HEK293 (cell line): ENCODE results near the gene SCN4A.
"Not testable (repeated sequence)": the region's sequence is repeated elsewhere in the genome, so short reads cannot be mapped to it uniquely, and the experiment has no call there.

Source experiments
- CTCF ChIA-PET: fragments of 350-600 bp; formaldehyde crosslinking; extraction: SDS; loops from one replicate; lab custom pipeline; 2021; ENCODE audit warnings: antibody characterized with exemption; lab: Yijun Ruan, JAX
- POLR2A ChIA-PET: fragments of 300-600 bp; formaldehyde crosslinking; extraction: SDS; loops from one replicate; lab custom pipeline; 2020; ENCODE audit warnings: antibody characterized with exemption, inconsistent platforms; lab: Yijun Ruan, JAX
- H3K27ac ChIP-seq: fragments of 200-500 bp; sonication (Bioruptor generic); 2 replicates; pipeline ENCODE4 v1.5.1; 2014; ENCODE audit warnings: low read depth, low read length, control low read depth, inconsistent platforms; ENCODE audit errors: extremely low read depth
- H3K36me3 ChIP-seq, 2 experiments: fragments of 200-500 bp in 1 of 2; sonication (Bioruptor generic) in 1 of 2; 1 replicate in 1 of 2; 2 replicates in 1 of 2; pipeline ENCODE4 v1.5.1; 2014 to 2017; ENCODE audit warnings: inconsistent platforms in 2 of 2, low read length in 2 of 2; ENCODE audit not compliant: control insufficient read depth in 2 of 2, insufficient read depth in 1 of 2
- H3K4me1 ChIP-seq: fragments of 200-500 bp; sonication (Bioruptor generic); 2 replicates; pipeline ENCODE4 v1.5.1; 2014; ENCODE audit warnings: mild to moderate bottlenecking, low read length, inconsistent platforms; ENCODE audit not compliant: control insufficient read depth, insufficient read depth
- H3K4me3 ChIP-seq: 2 replicates; pipeline ENCODE4 v1.5.1; 2011; ENCODE audit warnings: low read depth, mild to moderate bottlenecking, control low read depth, low read length, moderate library complexity
- H3K9me3 ChIP-seq: fragments of 200-500 bp; sonication (Bioruptor generic); 2 replicates; pipeline ENCODE4 v1.5.1; 2014; ENCODE audit warnings: low read depth, low read length, inconsistent platforms; ENCODE audit not compliant: control insufficient read depth, insufficient read depth
- BCL11B ChIP-seq: fragments of 450-650 bp; formaldehyde crosslinking; IDR thresholded peaks from 2 replicates; pipeline ENCODE4 v1.5.1; 2016; ENCODE audit warnings: low read depth, missing biosample characterization, missing genetic modification characterization
- GLI2 ChIP-seq: fragments of 450-650 bp; formaldehyde crosslinking; IDR thresholded peaks from 2 replicates; pipeline ENCODE4; 2017; ENCODE audit warnings: missing biosample characterization, missing genetic modification characterization, low read depth, borderline replicate concordance
- HOXA7 ChIP-seq: sonication (generic); formaldehyde crosslinking; IDR thresholded peaks from 2 replicates; pipeline ENCODE4 v1.8.1; 2022; ENCODE audit warnings: missing genetic modification reagents, borderline replicate concordance
- HOXD13 ChIP-seq: sonication (generic); formaldehyde crosslinking; IDR thresholded peaks from 2 replicates; pipeline ENCODE4 v1.8.0; 2022; ENCODE audit warnings: missing genetic modification reagents, borderline replicate concordance
- OVOL3 ChIP-seq: fragments of 450-650 bp; formaldehyde crosslinking; IDR thresholded peaks from 2 replicates; pipeline ENCODE4 v1.5.1; 2016; ENCODE audit warnings: missing biosample characterization, missing genetic modification characterization
- PRDM1 ChIP-seq: fragments of 450-650 bp; formaldehyde crosslinking; IDR thresholded peaks from 2 replicates; pipeline ENCODE4; 2016; ENCODE audit warnings: missing biosample characterization, missing genetic modification characterization
- SP7 ChIP-seq: fragments of 450-650 bp; formaldehyde crosslinking; IDR thresholded peaks from 2 replicates; pipeline ENCODE4 v1.5.1; 2016; ENCODE audit warnings: missing biosample characterization, missing genetic modification characterization
- TRIM28 ChIP-seq: IDR thresholded peaks from 2 replicates; pipeline ENCODE4 v1.6.1; 2011; ENCODE audit warnings: low read length, control low read depth, borderline replicate concordance
- YY1 ChIP-seq: fragments of 450-650 bp; formaldehyde crosslinking; IDR thresholded peaks from 2 replicates; pipeline ENCODE4 v1.5.1; 2018; ENCODE audit warnings: missing biosample characterization, missing genetic modification characterization
- ZBTB11 ChIP-seq: fragments of 450-650 bp; formaldehyde crosslinking; conservative IDR thresholded peaks from 2 replicates; pipeline ENCODE4 v1.5.1; 2016; ENCODE audit warnings: low read depth, missing biosample characterization, missing genetic modification characterization
- ZBTB26 ChIP-seq: fragments of 450-650 bp; formaldehyde crosslinking; optimal IDR thresholded peaks from 2 replicates; pipeline ENCODE3; 2016; ENCODE audit warnings: missing biosample characterization, mild to moderate bottlenecking, missing genetic modification characterization
- ZIC2 ChIP-seq: fragments of 450-650 bp; formaldehyde crosslinking; IDR thresholded peaks from 2 replicates; pipeline ENCODE4 v1.5.1; 2016; ENCODE audit warnings: missing biosample characterization, missing genetic modification characterization
- ZNF211 ChIP-seq: fragments of 450-650 bp; formaldehyde crosslinking; IDR thresholded peaks from 2 replicates; pipeline ENCODE4 v1.5.1; 2016; ENCODE audit warnings: low read depth, missing biosample characterization, missing genetic modification characterization
- ZNF274 ChIP-seq, 2 experiments: fragments of 200-500 bp in 1 of 2; fragments of 450-650 bp in 1 of 2; sonication (Bioruptor generic) in 1 of 2; formaldehyde crosslinking in 1 of 2; IDR thresholded peaks; 2 replicates each; pipeline versions ENCODE4 v1.5.1 to v1.6.1; 2014 to 2016; ENCODE audit warnings: borderline replicate concordance in 1 of 2, inconsistent platforms in 1 of 2, low read length in 1 of 2, missing biosample characterization in 1 of 2, missing genetic modification characterization in 1 of 2
- ZNF280D ChIP-seq: fragments of 450-650 bp; formaldehyde crosslinking; IDR thresholded peaks from 2 replicates; pipeline ENCODE4 v1.5.1; 2016; ENCODE audit warnings: missing biosample characterization, missing genetic modification characterization
- ZNF521 ChIP-seq: fragments of 450-650 bp; formaldehyde crosslinking; IDR thresholded peaks from 2 replicates; pipeline ENCODE4 v1.5.1; 2017; ENCODE audit warnings: missing biosample characterization, mild to moderate bottlenecking, missing genetic modification characterization
- ZNF549 ChIP-seq: fragments of 450-650 bp; IDR thresholded peaks from 2 replicates; pipeline ENCODE4 v1.5.1; 2018; ENCODE audit warnings: missing biosample characterization, missing genetic modification characterization, mild to moderate bottlenecking, inconsistent platforms, moderate library complexity
- ZNF561 ChIP-seq: fragments of 450-650 bp; IDR thresholded peaks from 2 replicates; pipeline ENCODE4 v1.5.1; 2018; ENCODE audit warnings: missing biosample characterization, missing genetic modification characterization, borderline replicate concordance
- ZNF629 ChIP-seq: fragments of 450-650 bp; formaldehyde crosslinking; IDR thresholded peaks from 2 replicates; pipeline ENCODE4 v1.5.1; 2017; ENCODE audit warnings: missing biosample characterization, missing genetic modification characterization
- ZNF707 ChIP-seq: fragments of 450-650 bp; formaldehyde crosslinking; IDR thresholded peaks from 2 replicates; pipeline ENCODE4 v1.5.1; 2016; ENCODE audit warnings: missing biosample characterization, missing genetic modification characterization
- ZSCAN16 ChIP-seq: fragments of 450-650 bp; formaldehyde crosslinking; IDR thresholded peaks from 2 replicates; pipeline ENCODE4 v1.5.1; 2016; ENCODE audit warnings: missing biosample characterization, missing genetic modification characterization

Gene SCN4A

GRCh38 chr17:63983320-63983719, 10.6 kb upstream of the SCN4A start:
- TF ChIP-seq HOXA7 (CRISPR knock-in tag) (no peak), YY1 (tag by site-specific recombination) (no peak), ZIC2 (tag by site-specific recombination) (0 out of 2 replicates have a peak, but pooled peaks have one; percentile 24), ZNF707 (no peak)
- no peak overlapping the region for H3K4me3 ChIP-seq
- ChIA-PET POLR2A (no interaction called here), CTCF (interaction anchor here (0.7 kb wide), 1 partner anchor 467 kb away, joined by 3 read pairs; no protein-coding TSS in a partner anchor)
- H3K27ac ChIP-seq: no peak overlapping the region
- no peaks in the 10 kb centered on the region for H3K36me3 ChIP-seq
- no peaks in the 10 kb centered on the region for H3K4me1 ChIP-seq
- H3K9me3 ChIP-seq: no peaks in the 10 kb centered on the region

- CTCF ChIA-PET, H3K36me3 ChIP-seq, H3K4me1 ChIP-seq, H3K9me3 ChIP-seq, H3K27ac ChIP-seq, H3K4me3 ChIP-seq, POLR2A ChIA-PET: not testable (repeated sequence)
These were observed 9.9 kb upstream of the SCN4A start for GRCh38 chr17:63982641-63983040.

GRCh38 chr17:63978272-63979200, 5.8 kb upstream of the SCN4A start:
- H3K36me3 ChIP-seq: no peaks in the 10 kb centered on the region
- POLR2A ChIA-PET: no interaction called here
- H3K4me1 ChIP-seq: no peaks in the 10 kb centered on the region
- no peak overlapping the region for H3K4me3 ChIP-seq
- no peak overlapping the region for H3K27ac ChIP-seq
- no peaks in the 10 kb centered on the region for H3K9me3 ChIP-seq
- TF ChIP-seq ZBTB26 (tag by site-specific recombination): no peak
- TF ChIP-seq ZBTB11 (tag by site-specific recombination): no peak
- TF ChIP-seq BCL11B (tag by site-specific recombination): no peak
- no peak for TF ChIP-seq ZNF549 (tag by site-specific recombination)
- no peak for TF ChIP-seq ZNF274 (IDR thresholded peaks at IDR 0.05; ENCODE audit: low read length)
- TF ChIP-seq ZNF274 (tag by site-specific recombination; IDR thresholded peaks at IDR 0.05; ENCODE audit: borderline replicate concordance): no peak
- TF ChIP-seq GLI2 (tag by site-specific recombination): no peak
- TF ChIP-seq ZNF280D (tag by site-specific recombination): no peak
- TF ChIP-seq ZNF211: no peak
- no peak for TF ChIP-seq HOXD13 (CRISPR knock-in tag)
- no peak for TF ChIP-seq ZNF629 (tag by site-specific recombination)
- TF ChIP-seq ZNF561 (tag by site-specific recombination): no peak
- no peak for TF ChIP-seq PRDM1 (tag by site-specific recombination)
- TF ChIP-seq OVOL3 (tag by site-specific recombination): no peak
- no peak for TF ChIP-seq TRIM28
- no peak for TF ChIP-seq ZNF521
- TF ChIP-seq SP7 (tag by site-specific recombination): no peak
- no peak for TF ChIP-seq ZSCAN16
- TF ChIP-seq, all 188 proteins: peak for 0
- CTCF ChIA-PET: interaction anchor here (0.6 to 1.4 kb wide), 5 partner anchors 14 to 67 kb away, joined by 3 to 6 read pairs (median 4); no protein-coding TSS in a partner anchor
